ENCODE results near the gene ANAPC13.

DNA sequence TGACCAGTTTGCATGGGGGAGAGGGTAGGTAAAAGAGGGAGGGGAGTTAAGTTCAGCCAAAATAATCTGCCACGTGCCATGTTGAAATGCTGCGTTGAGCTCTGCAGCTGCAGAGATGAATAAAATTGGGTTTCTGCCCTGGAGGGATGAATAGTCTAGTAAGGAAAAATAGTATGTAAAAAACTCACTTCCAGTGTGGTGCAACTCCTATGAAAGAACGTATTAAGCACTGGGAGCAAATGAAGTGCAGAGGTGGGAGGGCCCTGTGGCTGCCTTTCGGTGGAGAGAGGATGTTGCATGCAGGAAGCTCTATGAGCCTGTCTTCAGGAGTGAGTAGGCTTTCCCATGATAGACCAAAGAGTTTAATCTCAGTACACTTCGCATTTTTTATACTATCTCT, 8.7 kb upstream of the ANAPC13 start:
- TF ChIP-seq, protein P1, sequence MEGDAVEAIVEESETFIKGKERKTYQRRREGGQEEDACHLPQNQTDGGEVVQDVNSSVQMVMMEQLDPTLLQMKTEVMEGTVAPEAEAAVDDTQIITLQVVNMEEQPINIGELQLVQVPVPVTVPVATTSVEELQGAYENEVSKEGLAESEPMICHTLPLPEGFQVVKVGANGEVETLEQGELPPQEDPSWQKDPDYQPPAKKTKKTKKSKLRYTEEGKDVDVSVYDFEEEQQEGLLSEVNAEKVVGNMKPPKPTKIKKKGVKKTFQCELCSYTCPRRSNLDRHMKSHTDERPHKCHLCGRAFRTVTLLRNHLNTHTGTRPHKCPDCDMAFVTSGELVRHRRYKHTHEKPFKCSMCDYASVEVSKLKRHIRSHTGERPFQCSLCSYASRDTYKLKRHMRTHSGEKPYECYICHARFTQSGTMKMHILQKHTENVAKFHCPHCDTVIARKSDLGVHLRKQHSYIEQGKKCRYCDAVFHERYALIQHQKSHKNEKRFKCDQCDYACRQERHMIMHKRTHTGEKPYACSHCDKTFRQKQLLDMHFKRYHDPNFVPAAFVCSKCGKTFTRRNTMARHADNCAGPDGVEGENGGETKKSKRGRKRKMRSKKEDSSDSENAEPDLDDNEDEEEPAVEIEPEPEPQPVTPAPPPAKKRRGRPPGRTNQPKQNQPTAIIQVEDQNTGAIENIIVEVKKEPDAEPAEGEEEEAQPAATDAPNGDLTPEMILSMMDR (IDR thresholded peaks at IDR 0.05), result no peak
- TF ChIP-seq POLR2AphosphoS5 (IDR thresholded peaks at IDR 0.05) (no peak), POLR2A (IDR thresholded peaks at IDR 0.05) (no peak), EP300 (IDR thresholded peaks at IDR 0.05) (no peak)
